Skeletal muscle satellite cell (primary cell): ENCODE data around the gene CYP17A1.

Source experiments
- H3K27me3 ChIP-seq: 2 replicates; pipeline ENCODE4 v1.7.0; 2013; ENCODE audit warnings: low read length; ENCODE audit not compliant: control insufficient read depth, insufficient read depth
- H3K36me3 ChIP-seq: 2 replicates; pipeline ENCODE4 v1.7.0; 2013; ENCODE audit warnings: mild to moderate bottlenecking, control low read depth, low read length; ENCODE audit not compliant: insufficient read depth
- H3K4me1 ChIP-seq: 2 replicates; pipeline ENCODE4 v1.7.0; 2013; ENCODE audit warnings: low read length; ENCODE audit not compliant: control insufficient read depth, insufficient read depth
- H3K4me2 ChIP-seq: 2 replicates; pipeline ENCODE4 v1.7.0; 2013; ENCODE audit warnings: mild to moderate bottlenecking, low read length
- H3K4me3 ChIP-seq: 2 replicates; pipeline ENCODE4 v1.7.0; 2013; ENCODE audit warnings: low read length
- H3K9ac ChIP-seq: 2 replicates; pipeline ENCODE4 v1.7.0; 2013; ENCODE audit warnings: mild to moderate bottlenecking, low read depth, low read length, moderate library complexity
- H3K9me3 ChIP-seq: replicated peaks from 2 replicates; pipeline ENCODE4 v1.7.0; 2013; ENCODE audit warnings: mild to moderate bottlenecking, control low read depth, low read length

CYP17A1 gene

DNA sequence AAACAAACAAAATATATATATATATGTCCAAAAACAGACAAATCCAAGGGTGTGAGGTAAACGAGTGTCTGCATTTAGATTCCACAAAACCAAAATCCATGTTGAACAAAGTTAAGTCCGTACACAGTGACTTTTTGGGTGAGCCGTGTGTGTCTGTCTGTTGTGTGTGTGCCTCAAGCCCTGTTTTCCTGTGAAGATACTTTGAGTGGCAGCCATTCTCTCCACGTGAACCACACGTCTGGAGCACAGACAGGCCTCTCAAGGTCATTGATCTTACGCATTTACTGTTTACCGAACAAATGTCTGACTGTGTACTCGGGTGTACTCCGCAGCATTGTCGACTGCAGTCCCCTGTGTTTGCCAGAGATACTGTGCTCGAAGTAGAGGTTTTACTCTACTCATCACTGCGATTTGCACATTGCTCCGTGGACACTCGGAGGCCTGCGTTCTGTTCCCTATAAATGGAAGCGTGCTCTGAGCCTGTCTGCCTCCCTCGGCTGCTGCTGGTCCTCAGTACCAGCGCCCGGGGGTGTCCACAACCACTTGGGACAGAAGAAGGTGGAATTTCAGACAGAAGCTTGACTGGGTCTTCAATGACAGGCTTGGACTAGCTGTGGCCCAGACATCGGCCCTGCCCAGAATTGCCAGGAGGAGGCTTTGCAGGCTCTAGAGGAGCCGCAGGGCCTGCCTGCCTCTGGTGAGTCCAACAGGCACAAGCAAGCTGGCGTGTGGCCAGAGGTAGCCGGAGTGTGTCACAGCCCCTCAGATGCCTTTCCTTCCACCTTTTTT, 22.1 kb downstream of the CYP17A1 start:
- H3K36me3 ChIP-seq, result peaks cover 49% of the 10 kb centered on the region
- no peaks in the 10 kb centered on the region for H3K9me3 ChIP-seq
- no peak overlapping the region for H3K4me2 ChIP-seq
- peaks cover 34% of the 10 kb centered on the region for H3K4me1 ChIP-seq
- no peaks in the 10 kb centered on the region for H3K27me3 ChIP-seq
- H3K4me3 ChIP-seq, result no peak overlapping the region
- peak overlapping the region; percentile 80 for H3K9ac ChIP-seq

DNA sequence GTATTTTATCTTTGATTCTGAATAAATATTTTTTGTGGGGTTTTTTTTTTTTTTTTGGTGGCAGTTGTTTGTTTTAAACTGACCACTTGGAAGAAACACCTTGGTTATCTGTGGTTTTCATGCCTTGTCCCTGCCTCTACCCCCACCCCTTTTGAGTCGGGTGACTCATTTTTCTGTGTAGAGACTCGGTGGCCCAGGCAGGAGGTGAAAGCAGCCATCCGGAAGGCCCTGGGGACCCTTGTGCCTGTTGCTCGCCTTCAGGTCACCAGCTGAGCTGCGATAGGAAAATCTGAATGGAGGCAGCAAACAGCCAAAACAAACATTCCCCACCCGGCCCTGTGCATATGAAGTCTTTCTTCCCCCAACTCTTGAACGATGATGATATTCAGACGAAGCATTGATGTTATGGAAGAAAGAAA, 22.8 kb downstream of the CYP17A1 start:
- H3K9ac ChIP-seq, result no peak overlapping the region
- no peak overlapping the region for H3K4me3 ChIP-seq

DNA sequence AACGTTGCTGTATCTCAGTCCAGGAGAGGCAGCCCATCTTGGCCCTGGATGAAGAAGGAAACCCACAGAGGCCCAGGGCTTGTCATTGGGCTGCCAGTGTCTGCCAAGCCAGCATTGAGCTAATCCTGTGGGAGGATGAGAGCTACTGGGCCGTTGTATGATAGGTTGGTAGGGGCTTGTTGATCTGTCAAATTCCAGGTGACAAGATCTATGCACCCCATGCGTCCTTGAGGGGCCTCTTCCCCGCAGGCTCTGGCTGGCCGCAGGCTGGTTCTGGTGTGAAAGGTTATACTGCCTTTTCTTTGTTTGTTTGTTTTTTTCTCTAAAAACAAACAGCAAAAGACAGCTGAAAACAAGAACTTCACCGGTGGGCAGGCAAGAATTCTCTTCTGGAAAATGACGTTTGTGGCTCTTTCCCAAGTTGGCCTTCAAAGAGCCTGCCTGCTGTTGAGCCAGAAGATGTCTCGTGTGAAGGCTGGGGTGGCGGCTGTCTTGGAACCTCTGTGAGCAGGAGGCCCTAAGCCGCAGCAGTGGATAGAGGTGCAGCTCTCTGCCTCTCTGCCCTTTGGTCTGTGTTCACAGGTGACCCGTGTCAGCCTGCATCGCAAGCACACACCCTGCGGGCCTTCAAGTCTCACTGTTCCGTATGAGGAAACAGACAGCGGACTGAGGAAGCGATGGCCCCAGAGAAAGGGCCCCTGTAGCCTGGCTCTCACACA, 23.3 kb downstream of the CYP17A1 start:
- Histone ChIP-seq H3K4me1 (peaks cover 34% of the 10 kb centered on the region), H3K36me3 (peaks cover 52% of the 10 kb centered on the region), H3K9me3 (no peaks in the 10 kb centered on the region), H3K9ac (no peak overlapping the region), H3K4me2 (no peak overlapping the region), H3K27me3 (no peaks in the 10 kb centered on the region), H3K4me3 (no peak overlapping the region)

More for the DNA sequence above, 22.8 kb downstream of the CYP17A1 start:
- H3K27me3 ChIP-seq, result no peaks in the 10 kb centered on the region
- no peaks in the 10 kb centered on the region for H3K9me3 ChIP-seq
- H3K4me2 ChIP-seq, result no peak overlapping the region
- peaks cover 52% of the 10 kb centered on the region for H3K36me3 ChIP-seq
- peaks cover 34% of the 10 kb centered on the region for H3K4me1 ChIP-seq

DNA sequence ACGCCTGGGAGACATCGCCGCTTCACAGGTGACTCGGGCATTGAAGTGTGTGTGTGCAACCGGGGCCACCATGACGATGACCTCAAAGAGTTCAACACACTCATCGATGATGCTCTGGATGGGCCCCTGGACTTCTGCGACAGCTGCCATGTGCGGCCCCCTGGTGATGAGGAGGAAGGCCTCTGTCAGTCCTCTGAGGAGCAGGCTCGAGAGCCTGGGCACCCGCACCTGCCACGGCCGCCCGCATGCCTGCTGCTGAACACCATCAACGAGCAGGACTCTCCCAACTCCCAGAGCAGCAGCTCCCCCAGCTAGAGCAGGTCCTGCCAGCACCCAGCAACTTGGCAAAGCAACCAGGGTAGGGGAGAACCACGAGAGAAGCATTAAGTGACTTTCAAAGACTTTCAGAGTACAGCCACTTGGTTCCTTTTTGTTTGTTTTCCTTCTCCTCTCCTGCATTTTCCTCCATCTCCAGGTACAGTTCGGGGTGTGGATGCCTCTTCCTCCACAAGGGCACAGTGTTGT, 24.1 kb downstream of the CYP17A1 start:
- Histone ChIP-seq H3K4me1 (peaks cover 34% of the 10 kb centered on the region), H3K4me2 (no peak overlapping the region), H3K9ac (no peak overlapping the region), H3K36me3 (peaks cover 52% of the 10 kb centered on the region), H3K4me3 (no peak overlapping the region), H3K9me3 (no peaks in the 10 kb centered on the region), H3K27me3 (no peaks in the 10 kb centered on the region)

DNA sequence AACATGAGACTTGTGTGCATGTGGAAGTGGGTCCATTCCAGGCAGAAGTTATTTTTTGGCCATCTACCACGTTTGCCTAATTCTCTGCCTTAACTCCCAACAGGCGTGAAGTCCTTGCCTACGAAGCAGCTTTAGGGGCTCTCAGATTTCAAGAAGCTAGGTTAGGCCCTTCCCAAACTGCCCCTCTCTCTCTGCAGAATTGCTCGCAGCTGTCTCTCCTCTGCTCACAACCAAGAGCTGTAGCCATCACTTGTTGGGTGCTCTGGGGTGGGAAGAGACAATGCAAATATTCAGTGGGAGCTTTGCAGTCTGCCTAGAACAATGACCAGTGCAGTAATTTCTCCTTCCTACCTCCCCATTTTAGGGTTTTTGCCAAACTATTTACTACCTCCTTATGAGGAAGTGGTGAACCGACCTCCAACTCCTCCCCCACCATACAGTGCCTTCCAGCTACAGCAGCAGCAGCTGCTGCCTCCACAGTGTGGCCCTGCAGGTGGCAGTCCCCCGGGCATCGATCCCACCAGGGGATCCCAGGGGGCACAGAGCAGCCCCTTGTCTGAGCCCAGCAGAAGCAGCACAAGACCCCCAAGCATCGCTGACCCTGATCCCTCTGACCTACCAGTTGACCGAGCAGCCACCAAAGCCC, 24.9 kb downstream of the CYP17A1 start:
- Histone ChIP-seq H3K9me3 (no peaks in the 10 kb centered on the region), H3K4me3 (no peak overlapping the region), H3K27me3 (no peaks in the 10 kb centered on the region), H3K4me1 (peaks cover 34% of the 10 kb centered on the region), H3K4me2 (no peak overlapping the region), H3K9ac (no peak overlapping the region), H3K36me3 (peaks cover 52% of the 10 kb centered on the region)

DNA sequence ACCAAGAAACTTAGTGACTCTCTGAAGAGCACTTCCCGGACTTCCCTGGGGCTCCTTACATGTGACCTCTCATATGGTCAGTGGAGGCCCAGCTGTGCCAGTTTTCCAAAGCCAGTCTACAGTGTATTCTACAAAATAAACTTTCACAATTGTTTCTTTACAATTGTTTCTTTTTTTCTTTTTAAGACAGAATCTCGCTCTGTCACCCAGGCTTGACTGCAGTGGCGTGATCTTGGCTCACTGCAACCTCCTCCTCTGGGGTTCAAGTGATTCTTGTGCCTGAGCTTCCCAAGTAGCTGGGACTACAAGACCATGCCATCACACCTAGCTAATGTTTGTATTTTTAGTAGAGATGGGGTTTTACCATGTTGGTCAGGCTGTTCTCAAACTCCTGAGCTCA, 25.9 kb downstream of the CYP17A1 start:
- H3K27me3 ChIP-seq, result no peaks in the 10 kb centered on the region
- no peaks in the 10 kb centered on the region for H3K9me3 ChIP-seq
- H3K36me3 ChIP-seq, result peaks cover 52% of the 10 kb centered on the region
- H3K9ac ChIP-seq, result no peak overlapping the region
- no peak overlapping the region for H3K4me2 ChIP-seq
- no peak overlapping the region for H3K4me3 ChIP-seq
- H3K4me1 ChIP-seq, result peaks cover 31% of the 10 kb centered on the region

DNA sequence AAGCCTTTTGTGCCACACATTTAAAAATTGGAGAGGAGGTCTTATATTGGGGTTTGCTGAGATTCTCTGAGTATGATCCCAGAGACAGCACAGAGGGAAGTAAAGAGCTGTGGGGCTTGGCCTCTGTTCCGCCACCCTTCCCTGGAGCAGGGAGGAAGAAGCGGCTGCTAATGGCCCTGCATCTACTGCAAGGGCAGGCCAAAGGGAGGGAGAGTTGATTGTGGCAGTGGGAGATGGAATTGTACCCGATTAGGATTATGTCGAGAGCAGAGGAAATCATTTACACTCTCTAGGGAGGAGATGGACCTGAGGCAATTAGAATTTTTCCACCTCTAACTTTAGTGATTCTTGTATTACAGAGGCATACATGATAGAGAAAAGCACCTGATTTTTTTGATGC, 28.8 kb downstream of the CYP17A1 start:
- Histone ChIP-seq H3K27me3 (no peaks in the 10 kb centered on the region), H3K9ac (no peak overlapping the region), H3K4me3 (no peak overlapping the region), H3K36me3 (peaks cover 38% of the 10 kb centered on the region), H3K9me3 (no peaks in the 10 kb centered on the region), H3K4me1 (peaks cover 16% of the 10 kb centered on the region), H3K4me2 (no peak overlapping the region)

DNA sequence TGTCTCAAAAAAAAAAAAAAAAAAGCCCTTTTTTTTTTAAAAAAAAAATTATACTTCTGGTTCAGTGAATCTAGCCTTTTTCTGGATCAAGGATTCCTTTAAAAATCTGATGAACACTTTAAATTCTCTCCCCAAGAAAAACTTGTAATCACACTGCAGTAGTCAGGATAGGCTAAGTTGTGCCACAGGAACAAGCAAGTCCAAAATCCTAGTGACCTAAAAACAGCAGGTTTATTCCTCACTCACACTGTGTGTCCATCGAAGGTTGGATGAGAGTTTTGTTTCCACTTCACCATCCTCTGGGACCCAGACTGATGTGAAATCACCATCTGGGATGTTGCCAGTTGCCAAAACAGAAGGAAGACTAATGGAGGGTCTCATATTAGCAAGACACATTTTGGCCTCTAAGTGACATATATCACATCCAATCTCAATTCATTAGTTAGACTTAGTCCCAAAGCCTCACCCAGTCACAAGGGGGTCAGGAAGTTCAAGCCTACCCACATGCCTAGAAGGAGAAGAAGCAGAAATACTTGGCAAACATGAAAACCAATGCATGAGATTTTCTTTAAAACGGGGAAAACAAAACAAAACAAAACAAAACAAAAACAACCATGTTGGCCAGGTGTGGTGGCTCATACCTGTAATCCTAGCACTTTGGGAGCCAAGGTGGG, 32.7 kb downstream of the CYP17A1 start:
- H3K4me2 ChIP-seq, result no peak overlapping the region
- peaks cover 32% of the 10 kb centered on the region for H3K36me3 ChIP-seq
- H3K27me3 ChIP-seq, result no peaks in the 10 kb centered on the region
- no peak overlapping the region for H3K4me3 ChIP-seq
- H3K9ac ChIP-seq, result no peak overlapping the region
- H3K9me3 ChIP-seq, result no peaks in the 10 kb centered on the region
- H3K4me1 ChIP-seq, result peaks cover 46% of the 10 kb centered on the region

DNA sequence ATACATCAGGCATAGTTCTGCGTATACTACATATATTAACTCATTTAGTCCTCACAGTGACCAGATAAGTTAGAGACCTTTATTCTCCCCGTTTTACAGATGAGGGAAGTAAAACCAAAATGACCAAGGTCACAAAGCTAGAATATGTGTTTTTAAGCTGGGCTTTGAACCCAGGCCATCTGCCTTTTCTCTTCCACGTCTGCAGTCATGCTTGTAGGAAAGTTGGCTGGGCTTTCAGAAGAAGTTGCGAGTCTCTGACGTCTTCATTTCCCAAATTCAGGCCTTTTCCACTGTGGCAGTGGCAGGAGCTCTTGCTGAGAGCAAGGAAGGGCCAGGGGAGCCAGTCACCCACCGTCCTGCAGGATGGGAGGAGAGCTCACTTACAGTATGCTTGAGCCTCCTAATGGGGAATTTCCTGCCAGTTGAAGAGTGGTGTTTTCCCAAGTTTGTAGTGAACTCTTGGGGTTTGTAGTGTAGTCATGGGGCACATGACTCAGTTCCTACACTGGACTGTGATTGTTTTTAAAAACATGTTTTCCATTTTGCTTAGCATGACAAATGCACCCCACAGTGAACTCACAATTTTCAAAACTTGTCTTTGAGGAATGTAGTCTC, 34.2 kb downstream of the CYP17A1 start:
- Histone ChIP-seq H3K36me3 (peaks cover 44% of the 10 kb centered on the region), H3K4me2 (peak overlapping the region; percentile 69), H3K4me1 (peaks cover 50% of the 10 kb centered on the region), H3K9me3 (no peaks in the 10 kb centered on the region), H3K4me3 (peak overlapping the region; percentile 55), H3K27me3 (no peaks in the 10 kb centered on the region), H3K9ac (peak overlapping the region; percentile 77)

DNA sequence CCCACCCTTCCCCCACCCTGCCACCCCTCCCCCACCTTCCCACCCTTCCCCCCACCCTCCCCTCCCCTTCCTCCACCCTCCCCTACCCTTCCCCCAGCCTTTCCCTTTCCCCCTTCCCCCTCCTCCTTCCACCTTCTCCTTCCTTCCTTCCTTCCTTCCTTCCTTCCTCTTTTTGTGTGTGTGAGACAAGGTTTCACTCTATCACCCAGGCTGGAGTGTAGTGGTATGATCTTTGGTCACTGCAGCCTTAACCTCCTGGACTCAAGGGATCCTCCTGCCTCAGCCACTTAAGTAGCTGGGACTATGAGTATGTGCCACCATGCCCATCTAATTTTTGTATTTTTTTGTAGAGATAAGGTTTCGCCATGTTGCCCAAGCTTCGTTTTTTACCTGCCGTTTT, 35.2 kb downstream of the CYP17A1 start:
- Histone ChIP-seq H3K27me3 (no peaks in the 10 kb centered on the region), H3K36me3 (peaks cover 49% of the 10 kb centered on the region), H3K9me3 (no peaks in the 10 kb centered on the region), H3K4me1 (peaks cover 50% of the 10 kb centered on the region), H3K4me3 (no peak overlapping the region), H3K4me2 (no peak overlapping the region), H3K9ac (peak overlapping the region; percentile 77)

DNA sequence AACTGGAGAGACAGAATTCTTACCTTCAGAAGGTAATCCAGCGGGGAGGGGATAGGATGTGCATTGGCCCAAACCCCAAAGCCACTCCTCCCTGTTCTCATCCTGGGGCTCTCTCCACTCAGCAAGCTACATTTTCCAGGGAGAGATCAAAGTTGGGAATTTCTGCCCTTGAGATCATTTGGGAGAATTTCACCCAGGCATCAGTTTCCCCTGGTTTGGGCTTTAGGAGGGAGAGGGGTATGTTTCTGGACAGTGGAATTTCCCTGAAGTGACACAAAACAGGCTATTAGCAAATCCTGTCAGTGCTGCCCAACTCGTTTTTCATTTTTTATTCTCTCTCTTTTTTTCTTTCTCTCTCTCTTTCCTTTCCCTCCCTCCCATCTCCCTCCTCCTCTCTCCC, 35.7 kb downstream of the CYP17A1 start:
- Histone ChIP-seq H3K4me2 (no peak overlapping the region), H3K4me1 (peaks cover 55% of the 10 kb centered on the region), H3K36me3 (peaks cover 49% of the 10 kb centered on the region)

More for the DNA sequence above, 35.7 kb downstream of the CYP17A1 start:
- no peaks in the 10 kb centered on the region for H3K9me3 ChIP-seq
- no peaks in the 10 kb centered on the region for H3K27me3 ChIP-seq
- H3K4me3 ChIP-seq, result no peak overlapping the region
- H3K9ac ChIP-seq, result no peak overlapping the region
